ENCODE measurements around the gene P2RX7.

DNA sequence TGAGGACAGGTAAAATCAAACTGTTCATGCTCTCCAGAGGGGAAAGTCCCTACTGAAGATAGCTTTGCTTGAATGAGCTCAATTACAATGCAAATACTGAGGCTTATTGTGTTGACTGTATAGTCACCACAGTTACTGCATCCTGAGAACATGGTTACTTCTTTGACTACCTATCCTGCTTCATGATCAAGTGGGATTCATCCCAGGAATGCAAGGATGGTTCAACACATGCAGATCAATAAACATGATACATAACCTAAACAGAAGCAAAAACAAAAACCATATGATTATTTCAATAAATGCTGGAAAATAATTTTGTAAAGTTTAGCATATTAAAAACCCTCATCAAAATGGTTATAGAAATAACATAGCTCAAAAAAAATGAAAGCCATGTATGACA is 32.9 kb upstream of the P2RX7 start:
- TF ChIP-seq CTCF (IDR thresholded peaks at IDR 0.05; ENCODE audit: extremely low read depth in 1 of 2, insufficient read depth in 1 of 2, low read depth in 1 of 2, low read length in 2 of 2) (no peak), POLR2A (IDR thresholded peaks at IDR 0.05; ENCODE audit: low read depth, low read length) (no peak), POLR2AphosphoS5 (IDR thresholded peaks at IDR 0.05; ENCODE audit: insufficient read depth, low read depth, low read length) (no peak), MYC (IDR thresholded peaks at IDR 0.05; ENCODE audit: low read depth, low read length) (no peak), EZH2 (IDR thresholded peaks at IDR 0.05; ENCODE audit: borderline replicate concordance, low read depth, low read length, severe bottlenecking) (no peak)

Data from endothelial cell of umbilical vein (primary cell).